Measurements from ENCODE around the gene CNTNAP5. TPM values are rescaled to one million over a fixed set of nuclear protein-coding genes. Genes with fewer than 3 reads are reported as not detected.

CNTNAP5 gene
- total RNA-seq, 1 experiment from 2014 or later, result not detected

DNA sequence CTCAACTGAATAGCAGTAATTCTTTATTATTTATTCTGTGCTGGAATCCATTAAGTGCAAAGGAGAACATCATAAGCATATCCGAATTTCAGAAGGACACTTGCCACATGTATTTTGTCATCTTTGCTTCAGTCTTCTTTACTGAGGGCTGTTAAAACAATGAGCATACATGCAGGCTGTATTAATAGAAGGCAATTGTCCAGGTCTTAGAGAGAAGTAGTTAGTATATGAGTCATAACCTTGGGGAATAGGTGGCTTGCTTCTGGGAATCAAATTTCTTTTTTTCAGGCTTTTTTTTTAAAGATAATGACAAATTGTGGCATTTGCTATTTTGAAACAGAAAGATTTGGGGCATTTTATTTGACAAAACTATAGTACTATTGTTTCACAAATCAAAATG lies 773.5 kb downstream of the CNTNAP5 start:
- no TSS peak for BruUV-seq (replicated peaks)
- H3K4me3 Mint-ChIP-seq (ENCODE audit: low read depth, unreplicated experiment), result no peak overlapping the region
- intact Hi-C loops (cut with micrococcal nuclease; ENCODE audit: unreplicated experiment), result no loop called here
- no peak overlapping the region for H3K27ac Mint-ChIP-seq (ENCODE audit: unreplicated experiment)
- CTCF ChIA-PET, result no interaction called here
- H3K9me3 Mint-ChIP-seq (ENCODE audit: low read depth, unreplicated experiment), result peaks cover 13% of the 10 kb centered on the region
- no peaks in the 10 kb centered on the region for H3K36me3 Mint-ChIP-seq (ENCODE audit: insufficient read depth, unreplicated experiment)
- H3K4me1 Mint-ChIP-seq (ENCODE audit: low read depth, unreplicated experiment), result no peaks in the 10 kb centered on the region
- DNase-seq, result no peak
- TF ChIP-seq, protein P1, sequence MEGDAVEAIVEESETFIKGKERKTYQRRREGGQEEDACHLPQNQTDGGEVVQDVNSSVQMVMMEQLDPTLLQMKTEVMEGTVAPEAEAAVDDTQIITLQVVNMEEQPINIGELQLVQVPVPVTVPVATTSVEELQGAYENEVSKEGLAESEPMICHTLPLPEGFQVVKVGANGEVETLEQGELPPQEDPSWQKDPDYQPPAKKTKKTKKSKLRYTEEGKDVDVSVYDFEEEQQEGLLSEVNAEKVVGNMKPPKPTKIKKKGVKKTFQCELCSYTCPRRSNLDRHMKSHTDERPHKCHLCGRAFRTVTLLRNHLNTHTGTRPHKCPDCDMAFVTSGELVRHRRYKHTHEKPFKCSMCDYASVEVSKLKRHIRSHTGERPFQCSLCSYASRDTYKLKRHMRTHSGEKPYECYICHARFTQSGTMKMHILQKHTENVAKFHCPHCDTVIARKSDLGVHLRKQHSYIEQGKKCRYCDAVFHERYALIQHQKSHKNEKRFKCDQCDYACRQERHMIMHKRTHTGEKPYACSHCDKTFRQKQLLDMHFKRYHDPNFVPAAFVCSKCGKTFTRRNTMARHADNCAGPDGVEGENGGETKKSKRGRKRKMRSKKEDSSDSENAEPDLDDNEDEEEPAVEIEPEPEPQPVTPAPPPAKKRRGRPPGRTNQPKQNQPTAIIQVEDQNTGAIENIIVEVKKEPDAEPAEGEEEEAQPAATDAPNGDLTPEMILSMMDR (IDR thresholded peaks at IDR 0.05; ENCODE audit: unreplicated experiment), result no peak
- H3K27me3 Mint-ChIP-seq (ENCODE audit: unreplicated experiment), result no peaks in the 10 kb centered on the region

DNA sequence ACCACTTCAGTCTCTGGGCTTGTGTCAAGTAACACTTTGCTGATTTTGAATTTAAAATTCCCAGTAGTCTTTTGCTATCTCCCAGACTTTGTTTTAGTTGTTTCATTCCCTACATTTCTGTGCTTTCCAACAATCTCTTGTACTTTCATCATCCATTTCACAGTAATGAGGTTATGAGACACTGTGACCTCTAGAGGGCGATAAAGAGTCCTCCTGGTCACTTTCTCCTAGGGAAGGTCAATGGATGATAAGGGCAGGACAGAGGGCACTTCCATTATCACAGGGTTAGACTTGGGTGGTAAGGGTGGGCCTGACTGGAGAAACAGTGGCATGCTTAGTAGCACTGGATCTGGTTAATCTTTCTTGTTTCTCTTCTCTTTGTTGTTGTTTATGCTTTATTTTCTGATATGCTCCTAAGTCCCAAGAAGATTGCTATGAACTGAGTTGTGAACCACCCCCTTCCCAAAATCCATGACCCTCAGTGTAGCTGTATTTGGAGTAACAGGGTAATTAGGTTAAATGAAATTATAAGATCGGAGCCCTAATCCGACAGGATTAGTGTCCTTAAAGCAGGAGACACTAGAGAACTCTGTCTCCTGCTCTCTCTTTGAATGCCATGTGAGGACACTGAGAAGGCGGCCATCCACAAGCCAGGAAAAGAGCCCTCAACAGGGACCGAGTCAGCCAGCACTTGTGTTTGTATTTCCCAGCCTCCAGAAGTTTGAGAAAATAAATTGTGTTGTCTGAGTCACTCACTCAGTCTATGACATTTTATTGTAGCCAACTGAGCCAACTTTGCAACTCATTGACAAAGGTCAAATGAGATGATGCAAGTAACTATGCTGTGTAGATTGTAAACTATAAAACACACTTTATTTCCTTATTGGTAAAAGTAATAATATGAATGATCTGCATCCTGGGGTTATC lies 779.2 kb downstream of the CNTNAP5 start:
- H3K36me3 Mint-ChIP-seq (ENCODE audit: insufficient read depth, unreplicated experiment), result no peaks in the 10 kb centered on the region
- intact Hi-C loops (cut with micrococcal nuclease; ENCODE audit: unreplicated experiment), result no loop called here
- peaks cover 13% of the 10 kb centered on the region for H3K9me3 Mint-ChIP-seq (ENCODE audit: low read depth, unreplicated experiment)
- TF ChIP-seq, protein P1 (IDR thresholded peaks at IDR 0.05; ENCODE audit: unreplicated experiment), result peak; percentile 18
- no peak overlapping the region for H3K4me3 Mint-ChIP-seq (ENCODE audit: low read depth, unreplicated experiment)
- no peaks in the 10 kb centered on the region for H3K4me1 Mint-ChIP-seq (ENCODE audit: low read depth, unreplicated experiment)
- DNase-seq, result no peak
- no peak overlapping the region for H3K27ac Mint-ChIP-seq (ENCODE audit: unreplicated experiment)
- CTCF ChIA-PET, result no interaction called here
- H3K27me3 Mint-ChIP-seq (ENCODE audit: unreplicated experiment), result no peaks in the 10 kb centered on the region
- no TSS peak for BruUV-seq (replicated peaks)

DNA sequence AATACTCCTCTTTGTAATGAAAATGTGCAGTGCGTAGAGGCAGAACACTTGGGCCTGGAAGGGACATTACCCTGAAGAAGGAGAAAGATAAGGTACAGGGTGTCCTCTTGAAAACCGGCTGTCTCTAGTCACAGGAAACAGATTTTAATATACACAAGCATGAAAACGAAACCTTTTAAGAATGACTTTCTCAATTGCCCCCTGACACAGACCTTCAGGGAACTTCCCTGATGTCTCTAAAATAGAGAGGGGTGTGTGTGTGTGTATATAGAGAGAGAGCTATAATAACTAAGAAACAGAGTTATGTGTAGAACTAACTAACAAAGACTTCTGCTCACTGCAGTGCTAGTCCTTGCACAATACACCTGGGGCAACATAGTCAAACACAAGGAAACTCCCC lies 780.0 kb downstream of the CNTNAP5 start:
- no peaks in the 10 kb centered on the region for H3K4me1 Mint-ChIP-seq (ENCODE audit: low read depth, unreplicated experiment)
- no peak overlapping the region for H3K4me3 Mint-ChIP-seq (ENCODE audit: low read depth, unreplicated experiment)
- CTCF ChIA-PET, result no interaction called here
- TF ChIP-seq, protein P1 (IDR thresholded peaks at IDR 0.05; ENCODE audit: unreplicated experiment), result no peak
- DNase-seq, result no peak
- no TSS peak for BruUV-seq (replicated peaks)
- H3K9me3 Mint-ChIP-seq (ENCODE audit: low read depth, unreplicated experiment), result peaks cover 9% of the 10 kb centered on the region
- H3K27me3 Mint-ChIP-seq (ENCODE audit: unreplicated experiment), result no peaks in the 10 kb centered on the region
- H3K36me3 Mint-ChIP-seq (ENCODE audit: insufficient read depth, unreplicated experiment), result no peaks in the 10 kb centered on the region
- intact Hi-C loops (cut with micrococcal nuclease; ENCODE audit: unreplicated experiment), result no loop called here
- no peak overlapping the region for H3K27ac Mint-ChIP-seq (ENCODE audit: unreplicated experiment)

GRCh38 chr2:124810132-124810531 lies 785.0 kb downstream of the CNTNAP5 start:
- TF ChIP-seq, protein P1 (IDR thresholded peaks at IDR 0.05; ENCODE audit: unreplicated experiment), result no peak
- peaks cover 23% of the 10 kb centered on the region for H3K9me3 Mint-ChIP-seq (ENCODE audit: low read depth, unreplicated experiment)
- no TSS peak for BruUV-seq (replicated peaks)
- H3K27ac Mint-ChIP-seq (ENCODE audit: unreplicated experiment), result no peak overlapping the region
- no peaks in the 10 kb centered on the region for H3K36me3 Mint-ChIP-seq (ENCODE audit: insufficient read depth, unreplicated experiment)
- no peaks in the 10 kb centered on the region for H3K4me1 Mint-ChIP-seq (ENCODE audit: low read depth, unreplicated experiment)
- intact Hi-C loops (cut with micrococcal nuclease; ENCODE audit: unreplicated experiment), result no loop called here
- no peak for DNase-seq
- H3K27me3 Mint-ChIP-seq (ENCODE audit: unreplicated experiment), result no peaks in the 10 kb centered on the region
- CTCF ChIA-PET, result no interaction called here
- H3K4me3 Mint-ChIP-seq (ENCODE audit: low read depth, unreplicated experiment), result no peak overlapping the region
